Renal cortical epithelial cell (primary cell): ENCODE results near the gene TBC1D5. TPM values are rescaled to one million over a fixed set of nuclear protein-coding genes. Genes with fewer than 3 reads are reported as not detected.

Experiments used
- DNase-seq: peaks from one replicate; pipeline ENCODE4 v3.0.0-alpha.2; 2011; ENCODE audit warnings: low read depth
- total RNA-seq: library from RNA; depleted of rRNA; stranded (reverse); fragments of >200 nt; gene quantifications from 2 replicates; pipeline ENCODE4 v1.2.3, GENCODE V29; 2014

Gene TBC1D5
- total RNA-seq, 1 donor from 2014 or later: 92.1 TPM

- DNase-seq: peak; percentile 24
Measured at GRCh38 chr3:17179381-17180205, 562.8 kb downstream of the TBC1D5 start.

- DNase-seq: no peak
Measured at GRCh38 chr3:17176757-17177156, 565.7 kb downstream of the TBC1D5 start.

GRCh38 chr3:17175187-17175807 is 567.1 kb downstream of the TBC1D5 start:
- peak; percentile 19 for DNase-seq

- DNase-seq: no peak
Measured at GRCh38 chr3:17166369-17166768, 576.1 kb downstream of the TBC1D5 start.

- no peak for DNase-seq
Measured at GRCh38 chr3:17162116-17162515, 580.3 kb downstream of the TBC1D5 start.

GRCh38 chr3:17160597-17160996 is 581.8 kb downstream of the TBC1D5 start:
- DNase-seq: no peak

- peak; percentile 68 for DNase-seq
Measured at GRCh38 chr3:17158941-17159682, 583.3 kb downstream of the TBC1D5 start.

- peak; percentile 36 for DNase-seq
Measured at GRCh38 chr3:17157713-17158112, 584.7 kb downstream of the TBC1D5 start.

- no peak for DNase-seq
Measured at GRCh38 chr3:17156864-17157263, 585.6 kb downstream of the TBC1D5 start.

- DNase-seq: no peak
Measured at GRCh38 chr3:17155951-17156350, 586.5 kb downstream of the TBC1D5 start.

- DNase-seq: no peak
Measured at GRCh38 chr3:17154941-17155340, 587.5 kb downstream of the TBC1D5 start.

- DNase-seq: no peak
Measured at GRCh38 chr3:17154221-17154620, 588.2 kb downstream of the TBC1D5 start.

GRCh38 chr3:17153209-17153608 is 589.2 kb downstream of the TBC1D5 start:
- DNase-seq: no peak

- DNase-seq: peak; percentile 7
Measured at GRCh38 chr3:17151598-17152373, 590.6 kb downstream of the TBC1D5 start.

GRCh38 chr3:17149076-17149475 is 593.4 kb downstream of the TBC1D5 start:
- DNase-seq: no peak

- DNase-seq: no peak
Measured at GRCh38 chr3:17144665-17144993, 597.8 kb downstream of the TBC1D5 start.

- DNase-seq: no peak
Measured at GRCh38 chr3:17143893-17144664, 598.4 kb downstream of the TBC1D5 start.

GRCh38 chr3:17142516-17142915 is 599.9 kb downstream of the TBC1D5 start:
- no peak for DNase-seq

- DNase-seq: no peak
Measured at GRCh38 chr3:17141699-17142098, 600.7 kb downstream of the TBC1D5 start.

- no peak for DNase-seq
Measured at GRCh38 chr3:17140670-17141505, 601.5 kb downstream of the TBC1D5 start.
